GM10266 (cell line): ENCODE results near the gene DLK1.

ENCODE experiments used
- DNase-seq: peaks from one replicate; pipeline ENCODE4 v3.0.0; 2012; ENCODE audit errors: extremely low spot score
- CTCF ChIP-seq: IDR thresholded peaks from 2 replicates; pipeline ENCODE4 v1.5.1; 2012; ENCODE audit warnings: mild to moderate bottlenecking, low read depth; ENCODE audit not compliant: control insufficient read depth, insufficient read depth; ENCODE audit errors: missing control alignments

DLK1 gene

GRCh38 chr14:100786576-100787219 lies 60.0 kb downstream of the DLK1 start:
- no peak for TF ChIP-seq CTCF
- DNase-seq, result no peak

GRCh38 chr14:100787659-100788058 lies 61.0 kb downstream of the DLK1 start:
- no peak for TF ChIP-seq CTCF
- DNase-seq, result no peak
